Activated naive CD8-positive, alpha-beta T cell (primary cell): Measurements from ENCODE around the gene URI1.
"Not testable (repeated sequence)": the region's sequence is repeated elsewhere in the genome, so short reads cannot be mapped to it uniquely, and the experiment has no call there.

Source experiments
- H3K27ac Mint-ChIP-seq: one replicate; pipeline ENCODE4 v1.8.0; 2021; ENCODE audit warnings: mixed read lengths
- H3K27me3 Mint-ChIP-seq: one replicate; pipeline ENCODE4 v1.8.0; 2021; ENCODE audit warnings: mixed read lengths
- H3K36me3 Mint-ChIP-seq: one replicate; pipeline ENCODE4 v1.8.0; 2021; ENCODE audit warnings: mixed read lengths
- H3K4me1 Mint-ChIP-seq: one replicate; pipeline ENCODE4 v1.8.0; 2021; ENCODE audit warnings: low read depth, mixed read lengths
- H3K4me3 Mint-ChIP-seq: one replicate; pipeline ENCODE4 v1.8.0; 2021; ENCODE audit warnings: mild to moderate bottlenecking, mixed read lengths
- H3K9me3 Mint-ChIP-seq: one replicate; pipeline ENCODE4 v1.8.0; 2021; ENCODE audit warnings: low read depth, mixed read lengths

Gene URI1

DNA sequence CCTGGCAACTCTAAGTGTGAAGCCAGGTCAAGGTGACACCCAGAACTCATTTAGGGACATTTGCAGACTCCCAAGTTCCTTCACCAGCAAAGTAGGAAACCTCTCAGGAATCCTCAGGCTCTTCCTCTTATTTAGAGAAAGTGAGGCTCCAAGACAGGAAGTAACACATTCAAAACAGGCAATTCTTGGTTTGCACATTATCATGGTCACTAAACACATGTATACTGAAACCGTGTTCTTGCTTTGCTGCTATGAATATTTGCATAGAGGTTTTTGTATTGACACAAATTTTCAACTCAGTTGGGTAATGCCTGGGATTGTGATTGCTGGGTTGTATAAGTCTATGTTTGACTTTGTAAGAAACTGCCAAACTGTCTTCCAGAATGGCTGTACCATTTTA, 13.2 kb upstream of the URI1 start:
- no peak overlapping the region for H3K4me3 Mint-ChIP-seq
- no peaks in the 10 kb centered on the region for H3K9me3 Mint-ChIP-seq
- H3K4me1 Mint-ChIP-seq: no peaks in the 10 kb centered on the region
- H3K27ac Mint-ChIP-seq: no peak overlapping the region
- no peaks in the 10 kb centered on the region for H3K36me3 Mint-ChIP-seq
- H3K27me3 Mint-ChIP-seq: no peaks in the 10 kb centered on the region

DNA sequence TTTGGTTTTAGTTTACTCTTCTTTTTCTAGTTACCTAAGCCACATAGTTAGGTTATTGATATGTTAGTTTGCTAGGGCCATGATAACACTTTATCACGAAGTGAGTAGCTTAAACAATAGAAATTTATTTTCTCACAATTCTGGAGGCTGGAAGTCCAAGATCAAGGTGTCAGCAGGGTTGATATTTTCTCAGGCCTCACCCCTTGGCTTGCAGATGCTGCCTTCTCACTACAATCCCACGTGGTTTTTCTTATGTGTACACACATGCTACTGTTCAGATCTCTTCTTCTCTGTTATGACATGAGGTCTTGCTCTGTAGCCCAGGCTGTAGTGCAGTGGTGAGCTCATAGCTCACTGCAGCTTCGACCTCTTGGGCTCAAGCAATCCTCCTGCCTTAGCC, 7.8 kb upstream of the URI1 start:
- no peaks in the 10 kb centered on the region for H3K4me1 Mint-ChIP-seq
- no peak overlapping the region for H3K27ac Mint-ChIP-seq
- peaks cover 15% of the 10 kb centered on the region for H3K9me3 Mint-ChIP-seq
- no peak overlapping the region for H3K4me3 Mint-ChIP-seq
- peaks cover 12% of the 10 kb centered on the region for H3K36me3 Mint-ChIP-seq
- peaks cover 2% of the 10 kb centered on the region for H3K27me3 Mint-ChIP-seq

DNA sequence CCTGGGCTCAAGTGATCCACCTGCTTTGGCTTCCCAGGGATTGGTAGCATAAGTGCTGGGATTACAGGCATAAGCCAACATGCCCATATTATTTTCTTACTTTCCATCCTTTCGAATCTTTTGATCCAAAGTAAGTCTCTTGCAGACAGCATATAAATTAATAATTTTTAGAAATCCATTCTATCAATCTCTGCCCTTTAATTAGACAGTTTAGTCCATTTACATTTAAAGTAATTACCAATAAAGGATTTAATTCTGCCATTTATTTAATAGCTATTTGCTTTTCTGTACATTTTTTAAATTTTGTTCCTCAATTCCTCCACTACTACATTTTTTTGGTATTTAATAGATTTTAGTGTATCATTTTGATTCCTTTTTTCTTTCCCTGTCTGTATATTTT, 7.3 kb upstream of the URI1 start:
- H3K27ac Mint-ChIP-seq: no peak overlapping the region
- H3K4me3 Mint-ChIP-seq: no peak overlapping the region
- peaks cover 12% of the 10 kb centered on the region for H3K36me3 Mint-ChIP-seq
- peaks cover 15% of the 10 kb centered on the region for H3K9me3 Mint-ChIP-seq
- H3K27me3 Mint-ChIP-seq: peaks cover 2% of the 10 kb centered on the region
- no peaks in the 10 kb centered on the region for H3K4me1 Mint-ChIP-seq

DNA sequence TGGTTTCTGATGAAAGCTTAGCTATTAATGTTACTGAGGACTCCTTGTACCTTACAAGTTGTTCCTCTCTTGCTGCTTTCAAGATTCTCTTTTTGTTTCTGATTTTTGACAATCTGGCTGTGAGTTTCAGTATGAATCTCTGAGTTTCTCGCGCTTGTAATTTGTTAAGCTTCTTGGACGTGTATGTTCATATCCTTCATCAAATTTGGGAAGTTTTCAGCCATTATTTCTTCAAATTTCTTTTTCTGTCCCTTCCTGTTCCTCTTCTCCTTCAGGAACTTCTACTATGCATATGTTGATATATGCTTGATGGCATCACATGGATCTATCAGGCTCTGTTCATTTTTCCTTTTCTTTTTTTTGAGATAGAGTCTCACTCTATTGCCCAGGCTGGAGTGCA, 5.6 kb upstream of the URI1 start:
- Mint-ChIP-seq H3K36me3 (peaks cover 12% of the 10 kb centered on the region), H3K4me3 (no peak overlapping the region), H3K27ac (no peak overlapping the region), H3K9me3 (peaks cover 15% of the 10 kb centered on the region), H3K27me3 (peaks cover 2% of the 10 kb centered on the region), H3K4me1 (peaks cover 7% of the 10 kb centered on the region)

DNA sequence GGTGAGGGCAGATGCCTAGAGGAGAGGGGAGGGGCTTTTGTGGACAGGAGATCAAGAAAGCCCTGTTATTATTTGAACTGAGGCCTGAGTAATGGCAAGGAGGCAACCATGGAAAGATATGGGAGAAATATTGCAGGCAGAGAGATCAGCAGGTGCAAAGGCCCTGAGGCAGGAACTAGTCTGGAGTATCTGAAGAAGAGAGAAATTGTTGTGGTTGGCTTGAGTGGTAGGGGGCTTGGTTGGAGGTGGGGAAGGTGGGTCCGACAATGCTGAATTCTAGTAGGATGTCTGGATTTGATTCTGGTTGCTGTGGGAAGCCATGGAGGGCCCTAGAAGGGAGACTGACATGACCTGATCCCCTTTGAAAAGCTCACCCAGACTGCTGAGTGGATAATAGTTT, 2.4 kb upstream of the URI1 start:
- Mint-ChIP-seq H3K27me3 (no peaks in the 10 kb centered on the region), H3K9me3 (peaks cover 15% of the 10 kb centered on the region), H3K27ac (no peak overlapping the region), H3K36me3 (peaks cover 10% of the 10 kb centered on the region), H3K4me3 (no peak overlapping the region), H3K4me1 (peaks cover 20% of the 10 kb centered on the region)

DNA sequence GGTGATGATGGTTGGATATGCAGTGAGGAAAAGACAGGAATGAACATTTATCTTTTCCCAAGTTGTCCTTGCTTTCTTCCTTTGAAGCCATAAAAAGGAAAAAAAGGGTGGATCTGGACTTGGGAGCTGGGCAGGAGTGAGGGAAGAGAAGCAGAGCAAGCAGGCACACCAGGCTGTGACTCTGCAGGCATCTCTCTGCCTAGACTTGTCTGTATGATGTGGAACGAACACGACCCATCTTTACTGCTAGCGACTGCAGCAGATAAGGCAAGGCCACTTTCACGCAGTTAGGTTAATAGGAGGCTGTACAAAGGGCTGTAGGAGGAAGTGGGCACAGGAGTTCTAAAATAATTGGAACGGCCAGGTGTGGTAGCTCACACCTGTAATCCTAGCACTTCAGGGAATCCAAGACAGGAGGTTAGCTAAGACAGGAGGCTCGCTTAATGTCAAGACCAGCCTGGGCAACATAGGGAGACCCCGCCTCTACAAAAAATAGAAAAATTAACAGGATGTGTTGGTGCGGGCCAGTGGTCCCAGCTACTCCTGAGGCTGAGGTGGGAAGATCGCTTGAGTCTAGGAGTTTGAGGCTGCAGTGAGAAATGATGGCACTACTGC, 961 bp upstream of the URI1 start:
- peak overlapping the region; percentile 89 for H3K4me3 Mint-ChIP-seq
- H3K27ac Mint-ChIP-seq: peak overlapping the region; percentile 96
- no peaks in the 10 kb centered on the region for H3K27me3 Mint-ChIP-seq
- peaks cover 10% of the 10 kb centered on the region for H3K9me3 Mint-ChIP-seq
- H3K4me1 Mint-ChIP-seq: peaks cover 34% of the 10 kb centered on the region
- H3K36me3 Mint-ChIP-seq: peaks cover 8% of the 10 kb centered on the region

DNA sequence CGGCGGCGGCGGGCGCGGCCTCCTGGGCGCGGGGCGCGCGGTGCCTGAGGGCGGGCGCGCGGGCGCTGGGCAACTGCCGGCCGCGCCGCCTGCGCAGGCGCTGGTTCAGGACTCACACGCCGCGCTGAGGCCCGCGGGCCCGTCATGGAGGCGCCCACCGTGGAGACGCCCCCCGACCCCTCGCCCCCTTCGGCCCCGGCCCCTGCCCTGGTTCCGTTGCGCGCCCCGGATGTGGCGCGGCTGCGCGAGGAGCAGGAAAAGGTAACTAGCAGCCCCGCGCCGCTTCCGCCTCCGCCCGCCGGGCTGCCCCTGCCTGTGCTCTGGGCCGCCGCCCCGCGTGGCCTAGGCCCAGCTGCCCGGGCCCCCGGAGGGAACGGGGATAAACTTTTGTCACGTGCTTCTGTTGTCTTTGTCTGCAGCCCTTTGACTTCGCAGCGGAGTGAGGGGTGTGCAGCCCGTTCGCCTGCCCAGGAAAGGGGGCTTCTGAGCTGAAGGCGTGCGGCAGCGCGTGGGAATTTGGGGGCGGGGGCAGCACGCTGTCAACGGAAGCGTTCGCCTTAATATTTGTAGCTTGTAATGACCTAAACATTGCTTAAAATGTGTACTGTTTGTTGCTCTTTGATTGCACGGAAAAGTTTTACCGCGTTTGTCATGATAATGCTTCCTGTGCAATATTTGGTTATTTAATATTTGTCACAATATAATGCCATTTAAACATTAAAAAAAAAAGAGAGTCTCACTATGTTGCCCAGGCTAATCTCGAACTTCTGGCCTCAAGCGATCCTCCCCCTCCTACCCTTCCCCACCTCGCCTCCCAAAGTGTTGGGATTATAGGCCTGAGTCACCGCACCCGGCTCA, 594 bp downstream of the URI1 start:
- Mint-ChIP-seq H3K27ac (peak overlapping the region; percentile 94), H3K9me3 (no peaks in the 10 kb centered on the region), H3K27me3 (no peaks in the 10 kb centered on the region), H3K36me3 (peaks cover 3% of the 10 kb centered on the region), H3K4me3 (peak overlapping the region; percentile 97), H3K4me1 (peaks cover 47% of the 10 kb centered on the region)

DNA sequence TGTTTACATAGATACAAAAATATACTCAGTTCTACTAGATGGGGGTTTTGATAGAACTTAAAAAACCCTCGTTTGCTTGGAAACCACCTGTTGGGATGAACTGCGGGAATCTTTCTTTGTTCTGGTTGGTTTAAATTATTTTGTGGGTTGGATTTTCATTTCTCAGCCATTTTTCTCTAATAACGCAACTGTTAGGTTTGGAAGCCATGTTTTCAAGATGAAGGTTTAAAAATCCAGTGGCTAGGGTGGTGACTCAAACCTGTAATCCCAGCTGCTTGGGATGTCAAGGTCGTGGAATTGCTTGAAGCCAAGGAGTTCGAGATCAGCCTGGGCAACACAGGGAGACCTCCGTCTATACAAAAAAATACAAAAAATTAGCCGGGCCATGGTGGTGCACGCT, 1.6 kb downstream of the URI1 start:
- peak overlapping the region; percentile 94 for H3K27ac Mint-ChIP-seq
- H3K9me3 Mint-ChIP-seq: no peaks in the 10 kb centered on the region
- H3K36me3 Mint-ChIP-seq: peaks cover 9% of the 10 kb centered on the region
- peaks cover 56% of the 10 kb centered on the region for H3K4me1 Mint-ChIP-seq
- no peaks in the 10 kb centered on the region for H3K27me3 Mint-ChIP-seq
- H3K4me3 Mint-ChIP-seq: peak overlapping the region; percentile 97

DNA sequence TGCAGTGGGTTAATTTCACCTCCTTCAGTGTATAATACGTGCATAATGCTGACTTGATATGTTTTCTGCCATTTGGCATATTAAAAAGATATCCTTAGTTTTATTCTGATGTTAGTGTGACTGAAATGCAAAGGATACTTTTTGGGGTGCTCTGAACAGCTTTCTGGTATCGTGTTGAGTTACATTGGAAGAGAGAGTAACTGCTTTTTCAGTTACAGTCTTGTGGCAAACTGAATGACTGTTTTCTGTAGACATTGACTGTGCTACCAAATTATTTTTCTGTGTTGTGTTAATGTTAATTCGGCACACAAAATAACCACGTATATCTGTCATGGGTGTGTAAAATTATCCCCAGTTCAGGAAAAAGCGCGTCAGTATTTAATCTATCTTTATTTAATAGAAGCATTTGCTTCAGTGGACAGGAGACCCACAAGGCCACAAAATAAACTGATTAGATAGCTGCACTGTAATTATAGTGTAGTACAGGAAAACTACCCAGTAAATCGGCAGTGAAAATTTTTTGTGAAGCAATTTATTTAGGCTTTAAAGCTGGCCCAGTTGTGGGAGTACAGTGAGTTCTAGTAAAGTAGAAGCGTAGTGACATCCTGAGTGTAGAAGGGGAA, 2.5 kb downstream of the URI1 start:
- Mint-ChIP-seq H3K9me3 (no peaks in the 10 kb centered on the region), H3K4me3 (peak overlapping the region; percentile 83), H3K36me3 (peaks cover 9% of the 10 kb centered on the region), H3K4me1 (peaks cover 56% of the 10 kb centered on the region), H3K27ac (peak overlapping the region; percentile 87), H3K27me3 (no peaks in the 10 kb centered on the region)

DNA sequence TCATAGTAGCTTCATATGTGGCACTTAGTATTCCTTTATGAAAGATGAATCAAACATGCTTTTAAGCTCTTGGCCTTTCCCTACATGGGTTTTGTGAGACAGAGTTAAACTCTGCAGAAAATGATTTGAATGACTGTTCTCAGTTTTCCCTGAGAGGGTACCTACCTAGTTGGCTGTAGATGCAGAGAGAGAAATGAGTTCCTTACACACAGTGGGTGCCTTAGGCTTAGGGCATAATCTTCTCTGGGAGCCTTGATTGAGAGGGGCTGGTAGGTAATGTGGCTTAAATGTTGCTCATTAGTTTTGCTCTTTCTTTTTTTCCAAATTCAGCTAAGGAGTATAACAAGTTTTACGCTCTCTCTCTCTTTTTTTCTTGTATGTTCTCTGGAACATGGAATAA, 3.0 kb downstream of the URI1 start:
- peaks cover 62% of the 10 kb centered on the region for H3K4me1 Mint-ChIP-seq
- H3K36me3 Mint-ChIP-seq: peaks cover 9% of the 10 kb centered on the region
- H3K27me3 Mint-ChIP-seq: no peaks in the 10 kb centered on the region
- H3K4me3 Mint-ChIP-seq: peak overlapping the region; percentile 83
- peak overlapping the region; percentile 87 for H3K27ac Mint-ChIP-seq
- no peaks in the 10 kb centered on the region for H3K9me3 Mint-ChIP-seq

DNA sequence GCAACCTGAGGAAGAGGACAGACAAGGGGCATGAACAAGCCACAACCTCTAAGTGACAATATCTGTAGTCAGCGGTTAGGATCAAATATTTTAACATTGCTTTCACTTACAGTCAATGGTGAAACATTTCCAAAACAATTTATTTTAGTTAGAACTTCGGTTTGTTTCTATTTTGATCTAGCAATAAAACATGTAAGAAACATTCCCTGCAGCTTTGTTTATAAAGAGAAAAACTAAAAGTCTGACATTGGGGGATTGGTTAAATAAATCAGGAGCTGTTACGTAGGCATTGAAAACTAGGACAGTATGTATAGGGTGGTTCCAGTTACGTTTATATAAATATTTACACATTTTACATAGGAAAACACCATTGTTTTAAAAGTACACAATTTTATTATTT, 3.4 kb downstream of the URI1 start:
- Mint-ChIP-seq H3K27me3 (no peaks in the 10 kb centered on the region), H3K27ac (peak overlapping the region; percentile 87), H3K4me1 (peaks cover 66% of the 10 kb centered on the region), H3K9me3 (no peaks in the 10 kb centered on the region), H3K4me3 (peak overlapping the region; percentile 83), H3K36me3 (peaks cover 13% of the 10 kb centered on the region)

DNA sequence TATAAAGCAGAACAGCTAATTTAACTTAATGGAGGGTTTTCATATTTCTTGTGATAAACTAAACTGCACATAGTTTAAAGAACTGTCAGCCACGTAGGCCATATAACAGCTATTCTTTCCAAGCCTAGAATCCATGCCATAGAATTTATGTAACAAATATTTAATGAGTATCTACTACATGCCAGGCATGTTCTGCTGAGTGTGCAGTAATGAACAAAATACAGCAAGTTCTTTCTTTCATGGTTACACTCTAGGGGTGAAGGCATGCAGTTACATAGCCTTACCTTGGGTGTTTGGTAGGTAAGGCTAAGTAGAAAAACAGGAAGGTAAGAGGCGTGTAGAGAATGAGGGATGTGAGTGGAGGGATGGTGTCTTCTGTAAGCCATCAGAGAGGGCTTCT, 4.6 kb downstream of the URI1 start:
- Mint-ChIP-seq H3K27me3 (no peaks in the 10 kb centered on the region), H3K9me3 (no peaks in the 10 kb centered on the region), H3K4me1 (peaks cover 68% of the 10 kb centered on the region), H3K36me3 (peaks cover 17% of the 10 kb centered on the region), H3K27ac (peak overlapping the region; percentile 75), H3K4me3 (peak overlapping the region; percentile 59)

DNA sequence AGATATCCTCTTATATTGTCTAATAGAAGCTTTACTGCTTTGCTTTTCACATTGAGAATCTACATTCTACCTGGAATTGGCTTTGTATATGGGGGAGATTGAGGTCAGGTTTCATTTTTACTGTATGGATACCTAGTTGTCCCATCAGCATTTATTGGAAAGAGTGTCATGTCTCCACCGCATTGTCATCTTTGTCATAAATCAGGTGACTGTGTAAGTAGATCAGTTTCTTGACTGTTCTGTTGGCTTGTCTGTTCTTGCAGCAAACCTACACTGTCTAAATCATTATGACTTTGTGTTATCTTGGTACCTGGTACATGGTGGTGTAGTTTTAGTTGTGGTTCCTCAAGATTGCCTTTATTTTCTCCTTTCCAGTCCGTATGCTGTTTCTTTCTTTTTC, 5.8 kb downstream of the URI1 start:
- Mint-ChIP-seq H3K36me3 (peaks cover 17% of the 10 kb centered on the region), H3K4me3 (peak overlapping the region; percentile 59), H3K27me3 (no peaks in the 10 kb centered on the region), H3K9me3 (no peaks in the 10 kb centered on the region), H3K4me1 (peaks cover 79% of the 10 kb centered on the region), H3K27ac (peak overlapping the region; percentile 75)

DNA sequence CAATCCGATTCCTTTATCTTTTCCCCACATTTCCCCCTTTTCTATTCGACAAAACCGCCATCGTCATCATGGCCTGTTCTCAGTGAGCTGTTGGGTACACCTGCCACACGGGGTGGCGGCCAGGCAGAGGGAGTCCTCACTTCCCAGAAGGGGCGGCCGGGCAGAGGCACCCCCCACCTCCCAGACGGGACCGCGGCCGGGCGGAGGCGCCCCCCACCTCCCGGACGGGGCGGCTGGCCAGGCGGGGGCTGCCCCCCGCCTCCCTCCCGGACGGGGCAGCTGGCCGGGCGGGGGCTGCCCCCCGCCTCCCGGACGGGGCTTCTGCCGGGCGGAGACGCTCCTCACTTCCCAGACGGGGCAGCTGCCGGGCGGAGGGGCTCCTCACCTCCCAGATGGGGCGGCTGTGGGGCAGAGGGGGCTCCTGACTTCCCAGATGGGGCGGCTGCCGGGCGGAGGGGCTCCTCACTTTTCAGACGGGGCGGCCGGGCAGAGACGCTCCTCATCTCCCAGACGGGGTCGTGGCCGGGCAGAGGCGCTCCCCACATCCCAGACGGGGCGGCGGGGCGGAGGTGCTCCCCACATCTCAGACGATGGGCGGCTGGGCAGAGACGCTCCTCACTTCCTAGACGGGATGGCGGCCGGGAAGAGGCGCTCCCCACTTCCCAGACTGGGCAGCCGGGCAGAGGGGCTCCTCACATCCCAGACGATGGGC, 6.9 kb downstream of the URI1 start:
- Mint-ChIP-seq H3K27ac (peak overlapping the region; percentile 24), H3K36me3 (peaks cover 20% of the 10 kb centered on the region)
- not testable (repeated sequence) for H3K4me3 Mint-ChIP-seq

DNA sequence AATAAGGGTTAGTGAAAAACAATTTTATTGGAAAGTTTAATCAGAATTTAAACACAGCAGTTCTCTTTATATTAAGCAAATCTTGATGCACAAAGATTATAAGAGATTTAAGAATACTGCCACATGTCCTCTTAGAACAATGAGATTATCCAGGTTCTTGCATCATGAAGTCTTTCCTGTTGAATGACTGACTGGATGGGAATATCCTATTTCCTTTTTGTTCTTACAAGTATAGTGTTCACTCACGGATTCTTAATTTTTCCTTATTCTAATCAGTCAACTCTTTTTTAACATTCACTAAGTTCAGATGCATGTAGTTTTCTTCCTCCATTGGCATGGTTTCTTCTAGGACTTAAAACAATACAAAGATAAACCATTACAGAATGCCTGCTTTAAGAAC, 10.1 kb downstream of the URI1 start:
- H3K27me3 Mint-ChIP-seq: no peaks in the 10 kb centered on the region
- H3K27ac Mint-ChIP-seq: no peak overlapping the region
- no peaks in the 10 kb centered on the region for H3K9me3 Mint-ChIP-seq
- no peak overlapping the region for H3K4me3 Mint-ChIP-seq
- H3K4me1 Mint-ChIP-seq: peaks cover 70% of the 10 kb centered on the region
- H3K36me3 Mint-ChIP-seq: peaks cover 17% of the 10 kb centered on the region

More for the DNA sequence above, 6.9 kb downstream of the URI1 start:
- H3K4me1 Mint-ChIP-seq: peaks cover 80% of the 10 kb centered on the region
- H3K9me3 Mint-ChIP-seq, H3K27me3 Mint-ChIP-seq: not testable (repeated sequence)
